ENCODE measurements around the gene FAM83E. TPM values are rescaled to one million over a fixed set of nuclear protein-coding genes. Genes with fewer than 3 reads are reported as not detected.

The FAM83E gene
- polyA plus RNA-seq, 5 donors, result 3.7 to 11.6 (median 4.8) TPM

DNA sequence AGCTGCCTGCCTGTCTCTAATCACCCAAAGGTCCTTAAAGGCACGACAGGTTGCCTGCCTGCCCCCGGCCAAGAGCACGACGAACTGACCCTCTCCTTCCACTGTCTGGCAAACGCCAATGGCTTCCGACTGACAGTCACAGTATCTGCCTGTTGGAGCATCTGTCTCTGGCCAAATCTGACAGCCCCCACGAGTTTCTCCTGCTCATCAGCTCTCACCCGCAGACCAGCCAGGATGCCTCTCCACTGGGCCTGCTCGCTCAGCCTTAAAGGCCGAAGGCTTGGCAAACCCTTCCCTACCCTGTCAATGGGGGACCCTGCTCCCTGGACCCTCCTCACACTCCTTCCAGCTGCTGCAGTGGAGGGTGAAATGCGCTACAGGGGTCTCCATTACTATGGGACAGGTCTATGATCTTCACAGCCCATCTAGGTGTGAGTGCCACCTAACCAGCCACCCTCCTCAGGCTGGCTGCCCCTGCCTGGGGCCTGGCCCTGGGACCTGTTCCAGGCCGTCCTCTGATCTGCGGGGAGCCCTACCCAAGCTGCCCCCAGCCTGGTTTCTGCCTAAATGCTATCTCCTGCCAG, 932 bp downstream of the FAM83E start:
- no peak for DNase-seq

DNA sequence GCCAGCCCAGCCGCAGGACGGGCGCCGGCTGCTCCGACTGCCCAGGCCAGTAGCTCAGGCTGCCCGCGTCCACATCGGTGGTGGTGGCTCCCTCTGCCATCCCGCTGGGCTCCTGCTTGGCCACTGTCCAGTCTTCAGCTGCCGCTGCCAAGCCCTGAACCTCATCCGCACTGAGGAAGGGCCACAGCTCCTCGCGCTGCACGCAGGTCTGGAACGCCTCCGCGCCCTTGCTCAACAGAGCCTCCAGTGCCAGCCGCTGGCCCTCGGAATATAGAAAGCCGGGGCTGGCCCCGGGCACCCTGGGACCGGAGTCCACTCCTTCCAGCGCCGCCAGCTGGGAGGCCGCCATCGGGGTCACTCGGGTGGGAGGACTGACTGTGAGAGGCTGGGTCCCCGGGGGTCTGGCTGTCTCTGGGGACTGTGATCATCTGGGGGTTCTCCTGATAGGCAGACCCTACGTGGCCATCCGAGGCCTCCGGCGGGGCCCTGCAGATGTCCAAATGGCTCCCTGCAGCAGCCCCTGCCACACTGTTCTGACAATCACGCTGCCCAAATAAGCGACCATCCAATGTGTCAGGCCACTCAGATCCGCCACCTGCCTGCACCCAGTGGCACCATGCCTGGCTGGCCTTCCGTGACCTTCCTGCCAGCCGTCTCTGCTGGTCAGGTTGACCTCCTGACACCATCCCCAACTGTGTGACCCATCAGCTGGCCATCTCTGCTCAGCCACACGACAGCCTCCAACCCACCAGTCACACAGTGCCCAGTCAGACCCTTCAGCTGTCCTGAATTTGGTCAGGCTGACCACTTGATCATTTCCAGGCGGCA, 1.6 kb downstream of the FAM83E start:
- DNase-seq, result no peak

DNA sequence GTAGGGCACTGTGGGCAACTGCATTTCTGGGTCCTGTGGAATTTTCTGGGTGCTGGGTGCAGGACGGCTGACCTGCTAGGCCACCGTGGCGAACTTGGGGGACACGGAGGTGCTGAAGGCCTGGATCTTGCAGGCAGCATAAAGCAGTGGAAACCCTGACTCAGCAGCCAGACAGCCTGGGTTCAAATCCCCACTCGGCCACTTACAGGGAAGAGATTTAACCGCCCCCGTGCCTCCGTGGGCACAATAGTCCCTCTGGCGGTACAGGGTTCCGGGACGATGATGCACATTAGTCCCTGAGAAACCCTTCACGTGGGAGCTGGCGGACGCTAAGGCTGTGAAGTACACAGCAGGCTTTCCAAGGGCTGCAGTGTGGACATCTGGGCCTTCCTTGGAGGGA, 3.0 kb downstream of the FAM83E start:
- no peak for DNase-seq

DNA sequence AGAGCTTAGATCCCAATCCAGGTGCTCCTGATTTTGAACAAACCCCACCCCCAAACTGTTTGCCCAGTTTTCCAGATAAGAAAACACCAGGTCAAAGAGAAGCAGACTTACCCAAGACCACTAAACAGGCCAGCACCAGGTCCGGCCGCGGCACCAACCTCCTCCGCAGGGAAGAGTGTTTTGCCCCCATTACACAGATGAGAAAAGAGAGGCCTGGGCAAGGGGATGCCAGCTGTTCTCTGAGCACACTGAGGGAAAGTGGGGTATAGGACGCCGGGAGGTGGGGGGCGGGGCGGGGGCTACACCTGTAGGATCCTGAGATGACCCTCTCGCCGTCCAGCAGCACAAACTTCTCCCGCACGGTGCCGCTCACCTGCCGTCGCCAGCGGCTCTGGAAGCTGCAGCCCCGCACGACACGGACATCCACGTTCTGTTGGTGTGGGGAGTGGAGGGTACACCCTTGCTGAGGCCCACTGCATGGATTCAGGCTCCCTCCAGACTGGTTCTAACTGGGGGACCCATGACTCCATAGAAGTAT, 5.2 kb downstream of the FAM83E start:
- DNase-seq, result no peak

DNA sequence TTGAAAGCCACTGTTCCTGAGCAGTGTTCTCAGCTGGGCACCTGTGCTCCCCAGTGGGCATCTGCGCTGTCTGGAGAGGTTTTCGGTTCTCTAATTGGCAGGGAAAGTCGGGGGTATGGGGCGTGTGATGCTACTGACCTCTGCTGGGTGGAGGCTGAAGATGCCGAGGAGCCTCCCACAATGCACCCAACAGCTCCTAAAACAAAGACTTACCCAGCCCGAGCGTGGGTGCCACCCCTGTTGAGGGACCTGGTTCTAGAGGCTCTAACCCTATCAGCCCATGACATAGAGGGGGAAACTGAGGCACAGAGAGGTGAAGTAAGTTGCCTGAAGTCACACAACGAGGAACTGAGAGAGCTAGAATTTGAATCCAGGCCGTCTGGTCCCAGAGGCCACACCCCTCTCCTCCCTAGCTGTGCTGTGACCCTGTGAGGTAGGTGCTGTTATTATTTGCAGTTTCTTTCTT, 6.0 kb downstream of the FAM83E start:
- DNase-seq, result no peak

DNA sequence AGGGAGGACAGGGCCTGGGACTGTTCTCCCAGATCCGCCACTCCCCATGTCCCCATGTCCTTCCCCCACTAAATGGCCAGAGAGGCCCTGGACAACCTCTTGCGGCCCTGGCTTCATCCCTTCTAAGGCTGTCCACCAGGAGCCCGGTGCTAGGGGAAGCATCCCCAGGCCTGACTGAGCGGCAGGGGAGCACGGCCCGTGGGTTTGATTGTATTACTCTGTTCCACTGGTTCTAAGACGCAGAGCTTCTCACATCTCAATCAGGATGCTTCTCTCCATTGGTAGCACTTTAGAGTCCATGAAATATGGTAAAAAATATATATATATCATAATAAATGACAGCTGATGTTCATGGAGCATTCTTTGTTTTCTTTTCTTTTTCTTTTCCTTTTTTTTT, 7.5 kb downstream of the FAM83E start:
- no peak for DNase-seq

DNA sequence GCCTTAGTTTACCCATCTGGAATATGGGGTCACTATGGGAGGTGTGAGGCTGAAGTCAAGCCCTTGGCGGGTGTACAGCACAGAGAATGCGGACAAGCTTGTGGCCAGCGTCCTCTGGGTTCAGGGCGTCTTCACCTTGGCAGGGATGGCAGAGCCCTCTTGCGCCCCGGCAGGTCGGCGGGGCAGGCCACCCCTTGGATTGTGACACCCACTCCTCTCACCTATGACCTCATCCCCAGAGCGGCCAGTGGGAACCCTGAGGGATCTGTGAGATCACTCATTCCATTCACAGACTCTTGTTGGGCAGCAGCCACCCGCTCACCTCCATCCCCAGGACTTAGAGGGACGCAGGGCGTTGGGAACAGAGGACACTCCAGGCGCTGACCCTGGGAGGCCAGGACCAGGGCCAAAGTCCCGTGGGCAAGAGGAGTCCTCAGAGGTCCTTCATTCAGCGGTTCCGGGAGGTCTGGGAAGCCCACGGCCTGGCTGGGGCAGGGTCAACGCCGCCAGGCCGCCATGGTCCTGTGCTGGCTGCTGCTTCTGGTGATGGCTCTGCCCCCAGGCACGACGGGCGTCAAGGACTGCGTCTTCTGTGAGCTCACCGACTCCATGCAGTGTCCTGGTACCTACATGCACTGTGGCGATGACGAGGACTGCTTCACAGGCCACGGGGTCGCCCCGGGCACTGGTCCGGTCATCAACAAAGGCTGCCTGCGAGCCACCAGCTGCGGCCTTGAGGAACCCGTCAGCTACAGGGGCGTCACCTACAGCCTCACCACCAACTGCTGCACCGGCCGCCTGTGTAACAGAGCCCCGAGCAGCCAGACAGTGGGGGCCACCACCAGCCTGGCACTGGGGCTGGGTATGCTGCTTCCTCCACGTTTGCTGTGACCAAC, 8.2 kb downstream of the FAM83E start, which contains the start of gene SPACA4:
SPACA4 (plus strand) TSS at position 280 of the 896 bp plus-strand sequence; CDS start at position 517, 237 bp downstream.
- no peak for DNase-seq

DNA sequence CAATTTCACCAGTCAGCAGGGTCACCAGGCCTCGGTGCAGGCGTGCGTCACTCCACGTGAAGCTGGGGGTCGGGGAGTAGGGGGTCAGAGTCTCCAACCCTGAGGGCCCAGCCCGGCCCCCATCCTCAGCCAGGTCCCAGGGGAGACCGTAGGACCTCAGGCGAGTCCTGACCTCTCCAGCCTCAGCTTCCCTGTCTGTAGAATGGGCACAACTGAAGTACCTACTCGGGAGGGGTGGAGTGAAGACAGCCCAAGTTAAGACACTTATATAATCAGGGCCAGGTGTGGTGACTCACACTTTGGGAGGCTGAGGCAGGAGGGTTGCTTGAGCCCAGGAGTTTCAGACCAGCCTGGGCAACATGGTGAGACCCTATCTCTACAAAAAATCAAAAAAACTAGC, 11.0 kb downstream of the FAM83E start:
- no peak for DNase-seq

DNA sequence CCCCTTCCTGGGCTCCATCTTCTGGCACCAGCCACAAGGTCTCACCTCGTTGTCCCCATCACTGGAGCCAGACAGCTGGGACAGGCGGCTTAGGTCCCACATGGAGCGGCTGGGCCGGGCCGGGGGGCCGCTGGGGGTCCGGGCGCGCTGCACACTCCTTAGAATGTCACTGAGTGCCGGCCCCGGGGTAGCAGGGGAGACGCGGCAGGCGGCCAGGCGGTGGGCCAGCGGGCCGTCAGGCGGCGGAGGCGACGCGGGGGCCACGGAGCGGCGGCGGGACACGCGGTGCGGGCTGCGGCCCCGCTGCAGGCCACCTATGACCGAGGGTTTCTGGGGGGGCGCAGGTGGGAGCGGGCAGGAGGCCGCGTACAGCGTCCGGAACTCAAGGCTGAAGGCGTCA, 11.4 kb downstream of the FAM83E start:
- DNase-seq, result no peak

DNA sequence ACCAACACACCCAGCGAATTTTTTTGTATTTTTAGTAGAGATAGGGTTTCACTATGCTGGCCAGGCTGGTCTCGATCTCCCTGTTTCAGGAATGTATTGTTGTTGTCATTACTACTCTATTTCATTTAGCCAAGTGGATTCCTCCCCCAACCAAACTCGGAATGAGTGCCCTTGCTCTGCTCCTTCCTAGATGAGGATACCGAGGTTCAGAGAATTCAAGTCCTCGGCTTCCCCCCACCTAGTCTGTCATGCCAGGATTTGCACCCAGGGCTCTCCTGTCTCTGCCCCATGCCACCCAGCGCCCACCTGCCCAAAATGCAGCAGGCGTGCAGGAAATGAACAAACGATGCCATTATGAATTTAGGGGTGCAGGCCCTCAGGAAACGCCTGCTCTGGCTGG, 11.9 kb downstream of the FAM83E start:
- DNase-seq, result no peak

DNA sequence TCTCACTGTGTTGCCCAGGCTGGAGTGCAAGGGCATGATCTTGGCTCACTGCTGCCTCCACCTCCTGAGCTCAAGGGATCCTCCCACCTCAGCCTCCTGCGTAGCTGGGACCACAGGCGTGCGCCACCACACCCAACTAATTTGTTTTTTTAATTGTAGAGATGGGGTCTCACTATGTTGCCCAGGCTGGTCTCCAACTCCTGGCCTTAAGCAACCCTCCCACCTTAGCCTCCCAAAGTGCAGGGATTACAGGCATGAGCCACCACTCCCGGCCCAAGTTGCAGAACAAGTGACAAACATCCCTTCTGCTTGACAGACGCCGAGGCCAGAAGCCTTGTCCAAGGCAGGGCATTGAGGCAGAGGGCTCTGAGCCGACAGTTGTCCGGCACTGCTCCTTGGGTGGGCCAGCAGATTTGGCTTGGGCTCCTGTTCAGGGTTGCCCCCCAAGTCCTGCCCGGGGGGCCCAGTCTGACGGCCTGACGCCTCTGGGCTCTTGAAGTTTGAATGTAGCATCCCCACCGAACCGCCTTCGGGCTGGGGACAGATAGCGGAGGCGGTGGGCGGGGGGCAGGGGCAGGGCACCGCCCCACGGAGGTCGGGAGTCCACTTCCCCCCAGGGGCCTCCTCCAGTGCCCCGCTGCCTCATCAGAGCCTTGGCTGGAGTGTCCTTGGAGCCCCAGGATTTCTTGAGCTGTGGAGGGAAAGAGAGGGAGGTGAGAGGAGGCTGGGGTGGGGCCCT, 14.0 kb downstream of the FAM83E start:
- DNase-seq, result no peak

DNA sequence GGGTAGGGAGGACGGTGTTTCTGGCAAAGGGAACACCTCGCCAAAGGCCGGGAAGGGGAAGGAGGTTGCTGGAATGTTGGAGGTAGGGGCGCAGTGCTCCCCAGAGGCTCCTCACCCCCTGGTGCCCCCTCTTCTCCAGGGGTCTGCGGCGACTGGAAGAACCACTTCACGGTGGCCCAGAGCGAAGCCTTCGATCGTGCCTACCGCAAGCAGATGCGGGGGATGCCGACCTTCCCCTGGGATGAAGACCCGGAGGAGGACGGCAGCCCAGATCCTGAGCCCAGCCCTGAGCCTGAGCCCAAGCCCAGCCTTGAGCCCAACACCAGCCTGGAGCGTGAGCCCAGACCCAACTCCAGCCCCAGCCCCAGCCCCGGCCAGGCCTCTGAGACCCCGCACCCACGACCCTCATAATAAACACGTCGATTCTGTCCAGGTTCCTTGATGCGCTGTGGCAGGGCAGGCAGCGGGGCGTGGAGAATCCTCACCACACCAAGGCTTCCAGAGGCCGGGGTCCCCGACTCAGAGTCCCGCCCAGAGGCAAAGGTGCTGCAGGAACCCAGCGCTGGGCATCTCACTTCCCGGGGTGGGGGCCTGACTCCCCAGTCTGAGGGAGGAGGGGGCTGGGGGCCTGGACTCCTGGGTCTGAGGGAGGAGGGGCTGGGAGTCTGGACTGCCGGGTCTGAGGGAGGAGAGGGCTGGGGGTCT, 15.7 kb downstream of the FAM83E start:
- no peak for DNase-seq

DNA sequence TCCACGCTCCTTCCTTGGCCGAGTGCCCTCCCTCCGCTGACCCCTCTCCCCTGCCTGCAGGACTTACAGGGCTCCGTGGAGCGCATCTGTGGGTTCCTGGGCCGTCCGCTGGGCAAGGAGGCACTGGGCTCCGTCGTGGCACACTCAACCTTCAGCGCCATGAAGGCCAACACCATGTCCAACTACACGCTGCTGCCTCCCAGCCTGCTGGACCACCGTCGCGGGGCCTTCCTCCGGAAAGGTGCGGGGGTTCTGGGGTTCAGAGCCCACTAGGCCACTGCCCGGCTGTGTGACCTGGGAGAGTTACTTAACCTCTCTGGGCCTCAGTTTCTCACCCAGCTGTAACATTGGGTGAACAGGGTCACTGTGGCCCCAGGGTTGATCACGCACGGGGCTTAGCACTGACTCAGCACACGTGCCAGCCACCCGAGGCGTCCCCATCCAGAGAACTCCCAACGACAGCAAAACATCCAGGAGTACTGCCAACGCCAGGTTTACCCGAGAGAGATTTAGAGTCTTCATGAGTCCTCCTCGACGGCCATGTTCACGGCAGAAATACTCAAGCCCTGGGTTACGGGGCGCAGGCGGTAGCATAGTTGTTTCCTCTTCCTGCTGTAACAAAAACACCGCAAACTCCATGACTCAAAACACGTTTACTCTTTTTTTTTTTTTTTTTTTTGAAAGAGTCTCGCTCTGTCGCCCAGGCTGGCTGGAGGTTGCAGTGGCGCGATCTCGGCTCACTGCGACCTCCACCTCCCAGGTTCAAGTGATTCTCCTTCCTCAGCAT, 18.0 kb downstream of the FAM83E start:
- no peak for DNase-seq

DNA sequence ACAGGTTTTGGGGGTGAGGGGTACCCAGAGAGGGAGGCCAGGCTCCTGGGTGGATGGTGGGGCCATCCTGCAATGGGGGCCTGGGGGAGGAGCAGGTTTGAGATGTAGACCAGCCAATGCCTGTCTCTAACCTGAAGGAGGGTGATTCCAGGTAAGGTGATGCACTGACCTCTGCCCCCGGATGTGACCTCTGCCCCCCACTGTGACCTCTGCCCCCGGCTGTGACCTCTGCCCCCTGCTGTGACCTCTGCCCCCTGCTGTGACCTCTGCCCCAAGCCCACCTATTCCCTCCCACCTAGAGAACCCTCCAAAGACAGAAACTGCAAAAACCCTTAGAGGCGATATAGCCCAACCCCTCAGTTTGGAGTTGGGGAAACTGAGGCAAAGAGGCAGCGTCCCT, 18.6 kb downstream of the FAM83E start:
- no peak for DNase-seq

DNA sequence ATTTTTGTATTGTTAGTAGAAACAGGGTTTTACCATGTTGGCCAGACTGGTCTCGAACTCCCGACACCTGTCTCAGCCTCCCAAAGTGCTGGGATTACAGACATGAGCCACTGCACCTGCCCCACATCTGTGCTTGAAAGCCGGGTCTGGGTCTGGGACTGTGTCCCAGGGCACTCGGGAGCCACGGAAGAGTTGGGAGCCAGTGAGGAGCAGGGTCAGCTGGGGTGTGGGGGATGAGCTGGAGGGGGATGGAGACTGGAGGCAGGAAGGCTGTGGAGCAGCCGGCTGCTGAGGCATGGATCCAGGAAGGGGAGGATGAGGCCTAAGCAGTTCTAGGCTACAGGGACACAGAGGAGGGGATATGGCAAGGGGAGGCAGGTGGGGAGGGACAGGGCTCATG, 19.0 kb downstream of the FAM83E start:
- no peak for DNase-seq

DNA sequence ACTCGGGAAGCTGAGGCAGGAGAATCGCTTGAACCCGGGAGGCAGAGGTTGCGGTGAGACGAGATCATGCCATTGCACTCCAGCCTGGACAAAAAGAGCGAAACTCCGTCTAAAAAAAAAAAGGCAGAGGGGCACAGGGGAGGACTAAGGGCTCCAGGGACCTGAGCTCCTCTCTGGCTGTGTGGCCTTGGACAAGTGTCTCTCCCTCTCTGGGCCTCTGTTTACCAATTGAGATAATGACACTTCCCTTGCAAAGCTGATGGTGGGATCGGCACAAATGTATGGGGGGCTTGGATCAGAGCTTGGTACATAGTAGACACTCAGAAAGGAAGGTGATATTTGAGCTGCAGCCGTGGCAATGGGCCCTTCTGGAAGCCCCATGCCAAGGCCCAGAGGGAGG, 19.7 kb downstream of the FAM83E start:
- no peak for DNase-seq

DNA sequence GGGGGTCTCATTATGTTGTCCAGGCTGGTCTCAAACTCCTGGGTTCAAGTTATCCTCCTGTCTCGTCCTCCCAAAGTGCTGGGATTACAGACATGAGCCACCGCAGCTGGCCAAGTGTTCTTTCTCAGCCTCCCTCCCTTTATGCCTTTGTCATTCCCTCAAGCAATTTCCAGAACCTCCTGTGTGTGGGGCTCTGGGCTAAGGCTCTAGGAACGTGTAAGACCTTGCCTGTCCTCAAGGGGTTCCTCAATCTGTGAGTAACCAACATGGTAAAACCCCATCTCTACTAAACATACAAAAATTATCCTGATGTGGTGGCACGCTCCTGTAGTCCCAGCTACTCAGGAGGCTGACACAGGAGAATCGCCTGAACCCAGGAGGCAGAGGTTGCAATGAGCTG, 23.9 kb downstream of the FAM83E start:
- DNase-seq, result no peak

DNA sequence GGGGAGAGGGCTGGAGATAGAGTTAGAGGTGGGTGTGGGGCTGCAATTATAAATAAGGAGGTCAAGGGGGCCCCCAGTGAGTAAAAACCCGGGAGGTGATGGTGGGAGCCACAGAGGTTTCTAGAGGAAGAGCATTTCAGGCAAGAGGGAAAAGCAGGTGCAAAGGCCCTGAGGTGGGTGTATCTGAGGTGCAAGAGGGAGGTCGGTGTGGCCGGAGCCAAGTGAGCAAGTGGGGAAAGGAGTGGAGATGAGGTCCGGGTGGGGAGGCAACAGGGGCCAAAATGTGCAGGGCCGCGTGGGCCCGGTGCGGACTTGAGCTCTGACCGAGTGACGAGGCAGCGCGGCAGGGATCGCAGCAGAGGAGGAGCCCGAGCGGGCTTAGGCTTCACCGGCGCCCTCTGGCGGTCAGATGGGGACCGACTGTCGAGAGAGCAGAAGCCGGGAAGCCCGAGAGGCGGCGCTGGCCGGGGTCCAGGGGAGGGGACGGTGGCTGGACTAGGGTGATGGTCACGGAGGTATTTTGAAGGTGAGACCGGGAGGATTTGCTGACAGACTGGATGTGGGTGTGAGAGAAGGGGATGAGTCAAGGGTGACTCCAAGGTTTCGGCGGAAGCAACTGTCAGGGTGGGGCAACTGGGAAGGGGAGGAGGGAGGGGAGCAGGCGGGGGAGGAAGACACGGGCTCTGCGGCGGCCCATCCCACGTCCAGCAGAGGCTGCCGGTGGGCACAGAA, 26.0 kb downstream of the FAM83E start:
- DNase-seq, result peak; percentile 75 to 80

DNA sequence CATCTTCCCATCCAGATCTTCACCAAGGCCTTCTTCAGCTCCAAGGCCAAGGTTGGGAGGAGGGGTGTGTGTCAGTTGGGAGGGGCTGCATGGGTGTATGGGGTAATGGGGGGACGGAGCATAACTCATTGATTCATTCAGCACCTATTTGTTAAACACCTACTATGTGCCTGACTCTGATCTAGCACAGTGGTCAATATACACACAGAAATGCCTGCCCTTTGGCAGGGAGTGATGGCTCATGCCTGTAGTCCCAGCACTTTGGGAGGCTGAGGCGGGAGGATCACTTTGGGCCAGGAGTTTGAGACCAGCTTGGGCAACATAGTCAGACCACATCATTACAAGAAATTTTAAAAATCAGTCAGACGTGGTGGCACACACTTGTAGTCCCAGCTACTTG, 27.5 kb downstream of the FAM83E start:
- DNase-seq, result no peak
